Testis (tissue), 3 donors: Measurements from ENCODE around the gene TMEM18. TPM values are rescaled to one million over a fixed set of nuclear protein-coding genes. Genes with fewer than 3 reads are reported as not detected.

ENCODE experiments used
- DNase-seq: peaks from one replicate; pipeline ENCODE4 v3.0.0-alpha.2; 2019
- H3K27ac ChIP-seq, 2 donors: fragments of 200-600 bp; sonication (generic); one replicate each; pipeline ENCODE4 v1.5.1; 2019
- H3K27me3 ChIP-seq: fragments of 200-600 bp; sonication (generic); one replicate; pipeline ENCODE4 v1.5.1; 2019
- H3K36me3 ChIP-seq: fragments of 200-600 bp; sonication (generic); one replicate; pipeline ENCODE4 v1.5.1; 2017; ENCODE audit warnings: low read depth; ENCODE audit errors: missing control alignments
- H3K4me1 ChIP-seq: fragments of 200-600 bp; sonication (generic); one replicate; pipeline ENCODE4 v1.5.1; 2019
- H3K4me3 ChIP-seq, 2 donors: fragments of 200-600 bp; sonication (generic); one replicate each; pipeline ENCODE4 v1.5.1; 2017 to 2019
- H3K9me3 ChIP-seq: fragments of 200-600 bp; sonication (generic); one replicate; pipeline ENCODE4 v1.5.1; 2017
- CTCF ChIP-seq, 3 experiments: fragments of 450-650 bp in 2 of 3; fragments of 200-600 bp in 1 of 3; sonication (generic) in 1 of 3; IDR thresholded peaks; one replicate each; pipeline ENCODE4 v1.5.1; 2016 to 2019; ENCODE audit warnings: antibody characterized with exemption in 3 of 3, mild to moderate bottlenecking in 2 of 3, moderate library complexity in 1 of 3
- POLR2A ChIP-seq: fragments of 450-650 bp; IDR thresholded peaks from one replicate; pipeline ENCODE4 v1.6.1; 2017; ENCODE audit warnings: antibody characterized with exemption, mild to moderate bottlenecking, moderate library complexity
- WGBS, 2 donors: methylation state at CpG; one replicate each; pipeline ENCODE4 v1.1.5; 2018; 5-methylcytosine and 5-hydroxymethylcytosine counted together
- intact Hi-C: fragments of 100-400 bp; cut with DNase I; formaldehyde crosslinking; loops from one replicate; pipeline ENCODE4 v1.15.1; 2023; ENCODE audit warnings: low total_unique reads
- polyA plus RNA-seq: library from polyadenylated mRNA; stranded (reverse); fragments of 350-450 nt; fragmentation: Illumina TruSeq; extraction: RNeasy Lipid Tissue Mini Kit (QIAGEN cat#74804); gene quantifications from one replicate; pipeline ENCODE4 v1.2.3, GENCODE V29; 2014; ENCODE audit warnings: low read depth, low replicate concordance; ENCODE audit not compliant: insufficient read depth
- total RNA-seq, 2 donors: library from RNA; depleted of rRNA; stranded (reverse); fragments of >200 nt; gene quantifications; one replicate each; pipeline ENCODE4 v1.2.3, GENCODE V29; 2016

TMEM18 gene
- total and polyA plus RNA-seq, 3 donors from 2014 or later, result 18.0 to 30.5 (median 25.8) TPM

GRCh38 chr2:620004-620403 lies 57.2 kb downstream of the TMEM18 start:
- Histone ChIP-seq H3K27me3 (no peaks in the 10 kb centered on the region), H3K4me3 (no peak overlapping the region), H3K36me3 (no peaks in the 10 kb centered on the region), H3K4me1 (no peaks in the 10 kb centered on the region), H3K9me3 (no peaks in the 10 kb centered on the region), H3K27ac (no peak overlapping the region)
- no peak for TF ChIP-seq CTCF (IDR thresholded peaks at IDR 0.05)
- no peak for TF ChIP-seq POLR2A
- WGBS, 2 donors, result 75 to 84% methylated on average over 13 to 14 of the region's 14 CpGs
- intact Hi-C loops, result no loop called here
- no peak for DNase-seq

GRCh38 chr2:618422-618990 lies 58.7 kb downstream of the TMEM18 start:
- Histone ChIP-seq H3K4me1 (no peaks in the 10 kb centered on the region), H3K9me3 (no peaks in the 10 kb centered on the region), H3K27me3 (no peaks in the 10 kb centered on the region), H3K36me3 (no peaks in the 10 kb centered on the region), H3K4me3 (no peak overlapping the region), H3K27ac (no peak overlapping the region)
- TF ChIP-seq POLR2A (no peak), CTCF (IDR thresholded peaks at IDR 0.05) (no peak)
- intact Hi-C loops, result no loop called here
- DNase-seq, result no peak
- 80 to 87% methylated on average over 5 to 6 of the region's 6 CpGs for WGBS, 2 donors

DNA sequence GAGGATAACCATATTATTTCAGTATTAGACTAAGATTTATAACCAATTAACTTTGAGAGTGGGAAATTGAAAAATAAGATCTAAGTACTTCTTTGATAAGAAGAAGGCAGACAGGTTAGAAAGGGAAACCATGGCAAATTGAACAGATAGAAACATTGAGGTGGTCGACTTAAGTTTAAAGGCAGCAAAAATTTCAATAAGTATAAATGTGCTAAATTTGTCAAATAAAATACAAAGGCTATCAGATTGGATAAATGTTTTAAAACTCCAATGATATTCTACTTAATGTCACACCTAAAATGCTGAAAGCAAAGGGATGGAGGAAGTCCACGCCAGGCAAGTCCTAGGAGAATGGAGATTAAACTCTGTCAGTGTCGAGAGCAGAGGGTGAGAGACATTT lies 59.2 kb downstream of the TMEM18 start:
- no peaks in the 10 kb centered on the region for H3K4me1 ChIP-seq
- H3K9me3 ChIP-seq, result no peaks in the 10 kb centered on the region
- no peak for DNase-seq
- TF ChIP-seq CTCF (IDR thresholded peaks at IDR 0.05) (no peak), POLR2A (no peak)
- H3K36me3 ChIP-seq, result no peaks in the 10 kb centered on the region
- H3K4me3 ChIP-seq, result no peak overlapping the region
- no peaks in the 10 kb centered on the region for H3K27me3 ChIP-seq
- H3K27ac ChIP-seq, result no peak overlapping the region
- 83 to 88% methylated on average over 3 of the region's 3 CpGs for WGBS, 2 donors
- intact Hi-C loops, result no loop called here
